Rectal smooth muscle tissue (tissue), 1 donor: ENCODE data around the gene AAGAB.

Experiments
- H3K27ac ChIP-seq: one replicate; pipeline ENCODE4 v1.7.0; 2013; ENCODE audit warnings: low read depth, low read length, inconsistent platforms
- H3K27me3 ChIP-seq: one replicate; pipeline ENCODE4 v1.7.0; 2013; ENCODE audit warnings: low read length; ENCODE audit not compliant: control insufficient read depth, insufficient read depth
- H3K36me3 ChIP-seq: one replicate; pipeline ENCODE4 v1.7.0; 2013; ENCODE audit warnings: low read length; ENCODE audit not compliant: control insufficient read depth, insufficient read depth
- H3K4me1 ChIP-seq: one replicate; pipeline ENCODE4 v1.7.0; 2013; ENCODE audit warnings: low read length; ENCODE audit not compliant: control insufficient read depth, insufficient read depth
- H3K4me3 ChIP-seq: one replicate; pipeline ENCODE4 v1.7.0; 2013; ENCODE audit warnings: low read length
- H3K9ac ChIP-seq: one replicate; pipeline ENCODE4 v1.7.0; 2013; ENCODE audit warnings: low read length

Gene AAGAB

DNA sequence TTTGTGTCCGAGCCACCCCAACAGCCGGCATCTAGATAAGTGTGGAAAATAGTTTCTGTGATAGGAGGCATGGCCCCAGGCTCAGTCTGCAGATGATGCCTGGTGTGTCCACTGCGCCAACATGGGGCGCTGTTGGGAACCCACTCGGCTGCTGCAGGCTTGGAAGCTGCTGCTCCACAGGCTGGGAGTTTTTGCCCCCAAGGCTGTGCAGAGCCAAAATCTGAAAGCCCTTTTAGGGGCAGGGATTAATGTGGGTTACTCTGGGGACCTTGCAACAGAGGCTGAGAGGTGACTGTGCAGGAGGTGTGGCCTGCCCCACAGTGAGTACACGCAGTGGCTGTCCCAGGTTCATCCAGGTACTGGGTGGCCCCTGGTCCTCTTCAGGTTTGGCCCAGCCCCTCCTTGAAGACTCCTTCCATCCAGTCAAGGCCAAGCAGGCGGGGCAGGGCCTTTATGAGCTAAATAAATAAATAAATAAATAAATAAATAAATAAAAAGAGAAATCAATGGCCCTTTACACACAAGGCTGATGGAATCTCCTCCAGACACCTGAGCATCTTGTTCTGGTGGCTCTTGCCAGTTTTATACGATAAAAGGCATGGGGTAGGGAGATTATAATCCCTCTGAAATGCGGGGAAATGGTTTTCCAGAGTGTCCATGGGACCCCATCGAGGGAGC is 73.8 kb downstream of the AAGAB start:
- Histone ChIP-seq H3K27me3 (no peaks in the 10 kb centered on the region), H3K9ac (no peak overlapping the region), H3K4me3 (no peak overlapping the region), H3K36me3 (peaks cover 11% of the 10 kb centered on the region), H3K27ac (no peak overlapping the region), H3K4me1 (peaks cover 18% of the 10 kb centered on the region)

DNA sequence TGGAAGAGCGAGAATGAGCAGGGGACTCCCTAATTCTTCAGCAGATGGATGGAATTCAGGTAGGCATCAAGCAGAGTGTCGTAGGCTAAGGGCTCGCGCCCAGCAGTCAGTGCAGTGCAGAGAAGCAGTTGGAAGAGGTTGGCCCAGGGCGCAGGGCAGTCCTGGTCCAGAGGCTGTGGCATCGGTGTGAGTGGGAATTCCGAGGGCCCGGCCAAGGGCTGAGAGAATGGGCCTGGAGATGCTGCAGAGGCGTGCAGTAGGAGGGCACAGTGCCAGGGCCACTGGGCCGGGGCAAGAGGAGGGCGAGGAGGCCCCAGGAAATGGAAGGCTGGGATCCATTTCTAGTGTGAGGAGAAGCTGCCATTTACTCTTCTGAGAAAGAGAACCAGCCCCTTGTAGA is 74.4 kb downstream of the AAGAB start:
- H3K4me1 ChIP-seq = peaks cover 15% of the 10 kb centered on the region
- peaks cover 8% of the 10 kb centered on the region for H3K36me3 ChIP-seq
- no peak overlapping the region for H3K4me3 ChIP-seq
- no peak overlapping the region for H3K9ac ChIP-seq
- H3K27ac ChIP-seq = no peak overlapping the region
- no peaks in the 10 kb centered on the region for H3K27me3 ChIP-seq

DNA sequence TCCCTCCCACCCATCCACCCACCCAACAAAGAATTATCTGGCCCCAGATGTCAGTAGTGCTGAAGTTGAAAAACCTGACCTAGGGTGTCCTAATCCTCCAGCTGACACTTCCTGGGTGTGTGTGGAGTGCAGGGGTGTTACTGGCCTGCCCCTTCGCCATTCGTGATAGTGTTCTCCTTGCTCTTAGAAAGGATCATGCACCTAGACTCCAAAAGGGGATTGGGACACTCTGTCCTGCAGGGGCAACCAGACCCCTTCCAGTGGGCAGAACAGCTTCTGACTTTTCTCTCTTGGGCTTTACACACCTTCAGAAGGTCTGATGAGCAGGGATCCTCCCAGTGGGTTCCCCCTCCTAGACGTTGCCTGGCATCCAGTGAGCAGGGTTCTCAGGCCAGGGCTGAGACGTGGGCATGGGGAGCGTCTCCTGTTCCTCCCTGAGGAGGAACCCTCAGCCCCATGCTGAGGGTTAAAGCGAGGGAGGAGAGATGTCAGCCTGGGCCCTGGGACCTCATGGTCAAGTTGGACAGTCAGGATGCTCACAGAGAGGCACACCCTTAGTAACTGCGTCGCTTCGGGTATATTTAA is 75.0 kb downstream of the AAGAB start:
- no peaks in the 10 kb centered on the region for H3K27me3 ChIP-seq
- H3K4me1 ChIP-seq = peaks cover 15% of the 10 kb centered on the region
- H3K36me3 ChIP-seq = peaks cover 3% of the 10 kb centered on the region
- no peak overlapping the region for H3K4me3 ChIP-seq
- H3K9ac ChIP-seq = no peak overlapping the region
- H3K27ac ChIP-seq = no peak overlapping the region

DNA sequence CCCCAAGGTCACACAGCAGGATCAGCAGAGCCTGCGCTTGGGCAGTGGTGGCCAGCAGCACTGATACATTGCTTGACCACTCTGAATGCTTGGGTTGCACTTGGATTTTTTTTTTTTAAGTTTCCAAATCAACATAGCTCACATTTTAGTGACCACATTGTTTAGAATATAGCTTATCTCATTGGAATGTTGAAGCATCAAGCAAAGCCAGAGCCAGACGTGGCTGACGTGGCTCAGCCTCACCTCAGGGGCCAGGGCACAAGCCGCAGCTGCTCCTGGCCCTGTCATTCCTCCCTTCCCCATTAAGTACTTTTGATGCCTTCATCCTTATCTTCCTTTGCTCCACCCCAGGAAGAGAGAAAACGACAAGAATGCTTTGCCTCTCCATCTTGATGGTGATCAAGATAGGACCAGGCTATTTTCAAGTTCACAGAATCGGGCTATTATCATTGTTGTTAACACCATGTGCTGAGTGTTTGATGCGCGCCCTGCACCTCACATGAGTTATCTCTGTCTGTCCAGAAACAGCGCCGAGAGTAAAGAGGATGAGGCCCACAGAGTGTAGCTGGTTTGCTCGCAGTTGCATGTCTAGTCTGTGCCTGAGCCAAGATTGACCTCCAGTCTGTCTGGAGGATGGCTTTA is 75.8 kb downstream of the AAGAB start:
- H3K4me1 ChIP-seq = peaks cover 15% of the 10 kb centered on the region
- no peak overlapping the region for H3K4me3 ChIP-seq
- no peak overlapping the region for H3K9ac ChIP-seq
- no peak overlapping the region for H3K27ac ChIP-seq
- H3K27me3 ChIP-seq = no peaks in the 10 kb centered on the region
- H3K36me3 ChIP-seq = peaks cover 3% of the 10 kb centered on the region

DNA sequence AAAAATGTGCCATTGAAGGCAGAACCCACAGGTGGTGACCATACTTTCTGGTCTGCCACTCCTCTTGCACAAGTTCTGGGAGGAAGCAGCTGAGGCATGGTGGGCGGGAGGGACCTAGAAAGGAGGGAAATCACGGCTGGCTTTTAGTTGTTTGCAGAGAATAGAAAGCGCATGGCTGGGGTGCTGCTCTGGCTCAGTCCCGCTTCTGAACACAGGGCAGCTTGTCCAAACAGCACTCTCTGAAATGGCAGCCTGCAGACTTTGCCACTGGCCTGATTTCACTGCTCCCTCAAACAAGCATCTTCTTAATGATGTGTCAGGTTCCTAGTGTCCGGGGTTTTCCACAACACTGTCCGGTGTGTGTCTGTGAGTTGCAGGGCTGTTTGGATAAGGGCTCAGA is 76.7 kb downstream of the AAGAB start:
- H3K27ac ChIP-seq = no peak overlapping the region
- peaks cover 3% of the 10 kb centered on the region for H3K36me3 ChIP-seq
- H3K9ac ChIP-seq = no peak overlapping the region
- H3K27me3 ChIP-seq = no peaks in the 10 kb centered on the region
- H3K4me3 ChIP-seq = no peak overlapping the region
- H3K4me1 ChIP-seq = peaks cover 15% of the 10 kb centered on the region

DNA sequence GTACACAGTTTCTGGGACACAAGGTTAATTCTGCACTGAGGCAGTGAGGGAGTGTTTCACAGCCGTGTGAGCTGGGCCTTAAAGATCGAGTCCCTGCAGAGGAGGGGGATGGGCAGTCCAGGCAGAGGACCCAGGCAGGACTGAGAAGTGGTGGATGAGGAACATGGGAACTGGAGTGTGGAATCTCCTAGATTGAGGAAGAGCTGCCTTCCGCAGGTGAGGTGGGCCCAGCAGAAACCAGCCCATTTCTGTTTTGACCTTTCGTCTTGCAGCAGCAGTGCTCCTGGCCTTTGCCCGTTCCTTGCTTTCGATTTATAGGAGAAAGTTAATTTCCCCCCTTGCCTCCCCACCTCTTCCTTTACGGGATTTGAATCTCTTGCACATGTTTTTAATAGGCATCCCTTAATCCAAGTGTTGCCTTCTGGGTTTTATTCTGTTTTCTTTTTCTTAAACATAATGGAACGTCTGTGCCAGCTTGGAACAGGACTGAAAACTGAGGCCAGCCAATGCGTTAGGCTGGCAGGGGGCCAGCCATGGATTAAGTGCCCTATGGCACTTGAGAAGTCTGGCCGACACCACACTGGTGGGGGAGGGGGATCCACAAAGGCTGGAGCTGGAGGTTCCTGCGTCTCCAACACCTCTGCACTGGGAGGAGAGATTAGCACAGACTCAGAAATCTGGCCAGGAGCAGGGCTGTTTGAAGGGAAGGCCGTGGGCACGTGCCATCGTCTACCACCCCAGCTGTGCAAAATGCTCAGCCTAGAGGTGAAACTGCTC is 78.1 kb downstream of the AAGAB start:
- H3K27me3 ChIP-seq = no peaks in the 10 kb centered on the region
- peak overlapping the region; percentile 17 for H3K4me3 ChIP-seq
- peaks cover 3% of the 10 kb centered on the region for H3K36me3 ChIP-seq
- H3K4me1 ChIP-seq = peaks cover 15% of the 10 kb centered on the region
- no peak overlapping the region for H3K9ac ChIP-seq
- no peak overlapping the region for H3K27ac ChIP-seq

DNA sequence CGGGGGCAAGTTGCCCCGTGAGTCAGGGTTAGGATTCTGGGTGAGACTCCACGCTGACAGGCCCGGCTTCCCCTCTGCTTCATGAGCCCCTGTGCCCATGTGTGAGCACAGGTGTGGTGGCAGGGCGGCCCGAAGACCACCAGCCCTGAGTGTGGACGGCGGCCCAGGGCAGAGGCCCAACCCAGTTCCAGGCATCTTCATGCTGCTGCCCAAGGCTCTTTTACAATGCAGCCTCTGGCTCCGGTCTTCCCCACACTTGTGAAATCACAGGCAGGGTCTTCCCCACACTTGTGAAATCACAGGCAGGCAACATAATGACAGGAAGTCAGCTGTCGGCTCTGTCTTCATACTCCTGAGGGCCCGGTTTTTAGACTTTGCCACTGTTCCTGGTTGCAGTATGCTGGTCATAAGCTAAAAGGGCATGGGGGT is 78.8 kb downstream of the AAGAB start:
- H3K27ac ChIP-seq = no peak overlapping the region
- H3K36me3 ChIP-seq = peaks cover 3% of the 10 kb centered on the region
- no peaks in the 10 kb centered on the region for H3K27me3 ChIP-seq
- H3K9ac ChIP-seq = no peak overlapping the region
- no peak overlapping the region for H3K4me3 ChIP-seq
- H3K4me1 ChIP-seq = peaks cover 15% of the 10 kb centered on the region

DNA sequence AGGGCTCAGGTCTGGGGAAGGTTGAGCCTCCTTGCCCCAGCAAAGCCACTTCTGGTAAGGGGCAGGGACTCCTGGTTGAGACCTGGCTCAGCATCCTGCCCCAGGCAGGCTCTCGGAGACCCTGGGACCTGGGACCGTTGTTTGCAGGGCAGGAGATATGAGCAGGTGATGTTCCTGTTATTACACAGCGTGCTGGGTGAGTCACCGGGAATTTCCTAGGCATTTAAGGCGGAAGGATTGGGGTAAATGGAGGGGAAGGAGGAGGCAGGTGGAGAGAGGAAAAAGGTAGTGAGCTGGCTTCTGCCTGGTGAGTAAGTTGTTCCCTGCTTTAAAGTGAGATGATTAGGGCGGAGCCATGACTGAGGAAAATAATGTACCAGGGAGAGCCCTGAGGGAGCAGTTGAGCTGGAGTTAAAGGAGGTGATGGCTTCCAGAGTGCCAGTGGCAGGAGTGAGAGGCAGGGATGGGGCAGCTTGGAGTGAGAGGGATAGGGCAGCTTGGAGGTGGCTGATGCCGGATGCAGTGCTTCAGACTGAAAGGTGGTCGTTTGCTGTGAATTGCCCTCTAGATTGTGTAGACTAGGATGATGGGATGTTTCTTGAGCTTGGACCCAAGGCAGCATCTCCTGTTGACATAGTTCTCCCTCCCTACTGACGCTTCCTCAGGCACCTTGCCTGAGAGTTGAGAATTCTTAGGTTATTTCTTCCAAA is 79.4 kb downstream of the AAGAB start:
- Histone ChIP-seq H3K36me3 (peaks cover 7% of the 10 kb centered on the region), H3K27ac (no peak overlapping the region), H3K27me3 (no peaks in the 10 kb centered on the region), H3K9ac (no peak overlapping the region), H3K4me3 (no peak overlapping the region), H3K4me1 (peaks cover 15% of the 10 kb centered on the region)

DNA sequence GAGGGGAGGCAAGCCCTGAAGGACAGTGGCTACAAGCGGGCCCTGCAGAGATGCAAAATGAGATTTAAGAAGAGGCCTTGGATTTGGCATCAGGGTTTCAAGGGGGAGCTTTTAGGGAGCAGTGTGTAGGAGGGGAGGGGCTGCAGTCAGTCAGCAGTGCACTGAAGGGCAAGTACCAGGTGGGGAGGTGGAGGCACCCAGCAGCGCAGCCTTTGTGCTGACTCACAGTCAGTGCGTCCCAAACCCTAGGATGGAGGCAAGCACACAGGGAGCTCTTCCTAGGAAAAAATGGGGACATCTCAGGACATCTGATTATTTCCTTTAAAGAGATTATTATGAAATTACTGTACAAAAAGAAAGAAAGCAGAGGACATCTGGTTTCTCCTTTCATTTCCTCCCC is 80.0 kb downstream of the AAGAB start:
- Histone ChIP-seq H3K27me3 (no peaks in the 10 kb centered on the region), H3K36me3 (peaks cover 7% of the 10 kb centered on the region), H3K27ac (no peak overlapping the region), H3K4me1 (peaks cover 15% of the 10 kb centered on the region), H3K9ac (no peak overlapping the region), H3K4me3 (no peak overlapping the region)

DNA sequence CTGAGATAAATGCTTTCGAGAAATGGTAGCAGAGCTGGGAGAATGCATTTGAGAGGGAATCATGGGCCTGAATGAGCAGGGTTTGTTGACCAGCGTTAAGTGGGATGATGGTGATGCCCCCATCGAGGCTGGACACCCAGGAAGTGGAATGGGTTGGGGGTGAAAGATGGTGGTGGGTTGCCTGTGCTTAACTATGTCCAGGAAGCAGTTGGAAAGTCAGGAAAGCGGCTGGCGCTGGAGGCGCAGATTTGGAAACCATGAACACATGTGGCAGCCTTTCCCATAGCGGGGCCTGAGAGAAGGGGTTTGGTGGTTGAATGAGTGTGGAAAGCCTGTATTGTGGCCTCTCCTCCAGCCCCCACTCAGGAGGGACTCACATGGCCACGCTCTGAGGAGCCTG is 80.7 kb downstream of the AAGAB start:
- peaks cover 16% of the 10 kb centered on the region for H3K4me1 ChIP-seq
- H3K4me3 ChIP-seq = no peak overlapping the region
- H3K36me3 ChIP-seq = peaks cover 7% of the 10 kb centered on the region
- H3K27ac ChIP-seq = no peak overlapping the region
- H3K9ac ChIP-seq = no peak overlapping the region
- H3K27me3 ChIP-seq = no peaks in the 10 kb centered on the region

DNA sequence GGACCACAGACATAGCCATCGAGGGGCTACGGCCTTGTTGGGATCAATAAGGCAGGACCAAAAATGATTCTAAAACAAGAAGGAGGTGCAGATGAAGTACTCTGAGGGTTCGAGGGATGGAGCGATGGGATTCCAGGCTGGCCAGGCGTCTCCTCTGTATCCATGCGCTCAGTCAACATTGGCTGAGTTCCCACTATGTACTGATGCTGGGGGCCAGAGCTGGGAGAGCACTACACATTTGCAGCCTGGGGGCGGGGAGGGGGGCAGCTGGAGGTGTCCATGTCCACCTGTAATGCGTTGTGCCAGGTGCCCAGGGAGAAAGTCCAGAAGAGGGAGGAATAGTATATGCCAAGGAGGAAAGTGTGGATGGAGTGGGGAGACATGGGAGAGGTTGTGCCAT is 81.5 kb downstream of the AAGAB start:
- Histone ChIP-seq H3K36me3 (peaks cover 12% of the 10 kb centered on the region), H3K4me1 (peaks cover 12% of the 10 kb centered on the region), H3K4me3 (no peak overlapping the region), H3K27ac (no peak overlapping the region), H3K27me3 (no peaks in the 10 kb centered on the region), H3K9ac (no peak overlapping the region)

DNA sequence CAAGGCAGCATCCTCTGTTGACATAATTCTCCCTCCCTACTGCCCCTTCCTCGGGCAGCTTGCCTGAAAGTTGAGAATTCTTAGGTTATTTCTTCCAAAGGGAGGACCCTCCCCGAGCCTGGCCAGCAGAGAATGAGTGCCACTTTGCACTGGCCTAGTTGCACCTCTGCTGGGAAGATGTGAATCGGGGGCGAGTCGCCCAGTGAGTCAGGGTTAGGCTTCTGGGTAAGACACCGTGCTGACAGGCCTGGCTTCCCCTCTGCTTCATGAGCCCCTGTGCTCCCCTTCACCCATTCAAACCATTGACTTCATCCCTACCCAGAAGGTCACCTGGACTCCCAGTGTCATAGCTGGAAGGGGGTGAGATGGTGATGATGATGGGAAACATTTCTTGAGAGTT is 82.3 kb downstream of the AAGAB start:
- peaks cover 18% of the 10 kb centered on the region for H3K36me3 ChIP-seq
- no peak overlapping the region for H3K27ac ChIP-seq
- no peak overlapping the region for H3K9ac ChIP-seq
- no peaks in the 10 kb centered on the region for H3K27me3 ChIP-seq
- peaks cover 11% of the 10 kb centered on the region for H3K4me1 ChIP-seq
- H3K4me3 ChIP-seq = no peak overlapping the region
